ENCODE data around the gene TNFSF8.

Gene TNFSF8

GRCh38 chr9:114861273-114861672 is 69.1 kb downstream of the TNFSF8 start:
- in situ Hi-C loops (cut with MboI; ENCODE audit: low sequenced_read_pairs, unreplicated experiment) = no loop called here
- no peak for DNase-seq (ENCODE audit: low spot score)
- no peak for TF ChIP-seq CTCF (IDR thresholded peaks at IDR 0.05; ENCODE audit: borderline replicate concordance, control extremely low read depth, extremely low read depth, insufficient read depth, missing control alignments)

GRCh38 chr9:114860187-114860586 is 70.2 kb downstream of the TNFSF8 start:
- no peak for TF ChIP-seq CTCF (IDR thresholded peaks at IDR 0.05; ENCODE audit: borderline replicate concordance, control extremely low read depth, extremely low read depth, insufficient read depth, missing control alignments)
- in situ Hi-C loops (cut with MboI; ENCODE audit: low sequenced_read_pairs, unreplicated experiment) = no loop called here
- no peak for DNase-seq (ENCODE audit: low spot score)

- TF ChIP-seq CTCF (IDR thresholded peaks at IDR 0.05; ENCODE audit: borderline replicate concordance, control extremely low read depth, extremely low read depth, insufficient read depth, missing control alignments) = no peak
- in situ Hi-C loops (cut with MboI; ENCODE audit: low sequenced_read_pairs, unreplicated experiment) = no loop called here
- no peak for DNase-seq (ENCODE audit: low spot score)
Observed at GRCh38 chr9:114856942-114857315, 73.5 kb downstream of the TNFSF8 start.

- no peak for TF ChIP-seq CTCF (IDR thresholded peaks at IDR 0.05; ENCODE audit: borderline replicate concordance, control extremely low read depth, extremely low read depth, insufficient read depth, missing control alignments)
- no peak for DNase-seq (ENCODE audit: low spot score)
- in situ Hi-C loops (cut with MboI; ENCODE audit: low sequenced_read_pairs, unreplicated experiment) = no loop called here
Observed at GRCh38 chr9:114856215-114856941, 74.0 kb downstream of the TNFSF8 start.

GRCh38 chr9:114855488-114855887 is 74.9 kb downstream of the TNFSF8 start:
- in situ Hi-C loops (cut with MboI; ENCODE audit: low sequenced_read_pairs, unreplicated experiment) = no loop called here

GRCh38 chr9:114854736-114855355 is 75.5 kb downstream of the TNFSF8 start:
- no peak for TF ChIP-seq CTCF (IDR thresholded peaks at IDR 0.05; ENCODE audit: borderline replicate concordance, control extremely low read depth, extremely low read depth, insufficient read depth, missing control alignments)
- in situ Hi-C loops (cut with MboI; ENCODE audit: low sequenced_read_pairs, unreplicated experiment) = no loop called here
- DNase-seq (ENCODE audit: low spot score) = no peak

More at GRCh38 chr9:114855488-114855887, 74.9 kb downstream of the TNFSF8 start:
- no peak for DNase-seq (ENCODE audit: low spot score)
- TF ChIP-seq CTCF (IDR thresholded peaks at IDR 0.05; ENCODE audit: borderline replicate concordance, control extremely low read depth, extremely low read depth, insufficient read depth, missing control alignments) = no peak
